Chondrocyte (in vitro differentiated cells): ENCODE results near the gene PRPSAP1. TPM values are rescaled to one million over a fixed set of nuclear protein-coding genes. Genes with fewer than 3 reads are reported as not detected.

Source experiments
- DNase-seq: peaks from one replicate; pipeline ENCODE4 v3.0.0; 2021; ENCODE audit warnings: mixed read lengths, low spot score
- H3K27ac Mint-ChIP-seq: one replicate; pipeline ENCODE4 v1.8.0; 2021; ENCODE audit warnings: mild to moderate bottlenecking, moderate library complexity, mixed read lengths; ENCODE audit not compliant: unreplicated experiment
- H3K27me3 Mint-ChIP-seq: 2 replicates; pipeline ENCODE4 v1.8.0; 2021; ENCODE audit warnings: low read depth, mixed read lengths
- H3K36me3 Mint-ChIP-seq: 2 replicates; pipeline ENCODE4 v1.8.0; 2021; ENCODE audit warnings: low read depth, mixed read lengths
- H3K4me1 Mint-ChIP-seq: 2 replicates; pipeline ENCODE4 v1.8.0; 2021; ENCODE audit warnings: low read depth, mild to moderate bottlenecking, mixed read lengths
- H3K4me3 Mint-ChIP-seq: one replicate; pipeline ENCODE4 v1.8.0; 2021; ENCODE audit warnings: mild to moderate bottlenecking, moderate library complexity, mixed read lengths; ENCODE audit not compliant: unreplicated experiment
- H3K9me3 Mint-ChIP-seq: 2 replicates; pipeline ENCODE4 v1.8.0; 2021; ENCODE audit warnings: low read depth, mixed read lengths
- CTCF ChIP-seq: fragments of 200-600 bp; sonication (generic); IDR thresholded peaks from 2 replicates; pipeline ENCODE4 v1.5.0; 2021; ENCODE audit warnings: antibody characterized with exemption, mild to moderate bottlenecking, moderate library complexity
- total RNA-seq: library from RNA; stranded (reverse); gene quantifications from 3 replicates; pipeline ENCODE4 v1.2.1, GENCODE V29; 2021

The PRPSAP1 gene
- total RNA-seq, 1 donor from 2014 or later, result 59.0 TPM

- Mint-ChIP-seq H3K36me3 (no peaks in the 10 kb centered on the region), H3K4me1 (peaks cover 16% of the 10 kb centered on the region), H3K4me3 (peak overlapping the region; percentile 67), H3K9me3 (no peaks in the 10 kb centered on the region), H3K27ac (peak overlapping the region; percentile 8), H3K27me3 (no peaks in the 10 kb centered on the region)
- TF ChIP-seq CTCF, result no peak
- no peak for DNase-seq
Observed at GRCh38 chr17:76384987-76385891, 31.5 kb upstream of the PRPSAP1 start.

GRCh38 chr17:76384222-76384986, 30.7 kb upstream of the PRPSAP1 start, which contains the start of gene SPHK1:
TSS of gene SPHK1 (plus strand) at chr17:76384609. CDS start at chr17:76385645, 1,036 bp downstream.
- peaks cover 16% of the 10 kb centered on the region for H3K4me1 Mint-ChIP-seq
- no peak for TF ChIP-seq CTCF
- no peaks in the 10 kb centered on the region for H3K9me3 Mint-ChIP-seq
- peak within 1 kb of the TSS; percentile 78 for H3K4me3 Mint-ChIP-seq
- no peak for DNase-seq
- peak within 1 kb of the TSS; percentile 77 for H3K27ac Mint-ChIP-seq
- no peaks in the 10 kb centered on the region for H3K36me3 Mint-ChIP-seq
- H3K27me3 Mint-ChIP-seq, result no peaks in the 10 kb centered on the region

GRCh38 chr17:76383546-76384221, 30.0 kb upstream of the PRPSAP1 start:
- peaks cover 16% of the 10 kb centered on the region for H3K4me1 Mint-ChIP-seq
- peak; percentile 67 for TF ChIP-seq CTCF
- DNase-seq, result no peak
- H3K27me3 Mint-ChIP-seq, result no peaks in the 10 kb centered on the region
- H3K27ac Mint-ChIP-seq, result peak overlapping the region; percentile 77
- no peaks in the 10 kb centered on the region for H3K9me3 Mint-ChIP-seq
- no peaks in the 10 kb centered on the region for H3K36me3 Mint-ChIP-seq
- peak overlapping the region; percentile 78 for H3K4me3 Mint-ChIP-seq

- peak overlapping the region; percentile 77 for H3K27ac Mint-ChIP-seq
- no peak for TF ChIP-seq CTCF
- H3K4me3 Mint-ChIP-seq, result peak overlapping the region; percentile 80
- no peaks in the 10 kb centered on the region for H3K36me3 Mint-ChIP-seq
- H3K4me1 Mint-ChIP-seq, result peaks cover 16% of the 10 kb centered on the region
- no peaks in the 10 kb centered on the region for H3K27me3 Mint-ChIP-seq
- DNase-seq, result no peak
- no peaks in the 10 kb centered on the region for H3K9me3 Mint-ChIP-seq
Observed at GRCh38 chr17:76382803-76383545, 29.3 kb upstream of the PRPSAP1 start.
